ENCODE results near the gene SYNDIG1.
"Not testable (repeated sequence)": the region's sequence is repeated elsewhere in the genome, so short reads cannot be mapped to it uniquely, and the experiment has no call there.

DNA sequence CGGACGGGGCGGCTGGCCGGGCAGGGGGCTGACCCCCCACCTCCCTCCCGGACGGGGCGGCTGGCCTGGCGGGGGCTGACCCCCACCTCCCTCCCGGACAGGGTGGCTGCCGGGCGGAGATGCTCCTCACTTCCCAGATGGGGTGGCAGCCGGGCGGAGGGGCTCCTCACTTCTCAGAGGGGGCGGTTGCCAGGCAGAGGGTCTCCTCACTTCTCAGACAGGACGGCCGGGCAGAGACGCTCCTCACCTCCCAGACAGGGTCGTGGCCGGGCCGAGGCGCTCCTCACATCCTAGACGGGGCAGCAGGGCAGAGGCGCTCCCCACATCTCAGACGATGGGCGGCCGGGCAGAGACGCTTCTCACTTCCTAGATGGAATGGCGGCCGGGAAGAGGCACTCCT is 156.7 kb downstream of the SYNDIG1 start:
- TF ChIP-seq, protein P1, sequence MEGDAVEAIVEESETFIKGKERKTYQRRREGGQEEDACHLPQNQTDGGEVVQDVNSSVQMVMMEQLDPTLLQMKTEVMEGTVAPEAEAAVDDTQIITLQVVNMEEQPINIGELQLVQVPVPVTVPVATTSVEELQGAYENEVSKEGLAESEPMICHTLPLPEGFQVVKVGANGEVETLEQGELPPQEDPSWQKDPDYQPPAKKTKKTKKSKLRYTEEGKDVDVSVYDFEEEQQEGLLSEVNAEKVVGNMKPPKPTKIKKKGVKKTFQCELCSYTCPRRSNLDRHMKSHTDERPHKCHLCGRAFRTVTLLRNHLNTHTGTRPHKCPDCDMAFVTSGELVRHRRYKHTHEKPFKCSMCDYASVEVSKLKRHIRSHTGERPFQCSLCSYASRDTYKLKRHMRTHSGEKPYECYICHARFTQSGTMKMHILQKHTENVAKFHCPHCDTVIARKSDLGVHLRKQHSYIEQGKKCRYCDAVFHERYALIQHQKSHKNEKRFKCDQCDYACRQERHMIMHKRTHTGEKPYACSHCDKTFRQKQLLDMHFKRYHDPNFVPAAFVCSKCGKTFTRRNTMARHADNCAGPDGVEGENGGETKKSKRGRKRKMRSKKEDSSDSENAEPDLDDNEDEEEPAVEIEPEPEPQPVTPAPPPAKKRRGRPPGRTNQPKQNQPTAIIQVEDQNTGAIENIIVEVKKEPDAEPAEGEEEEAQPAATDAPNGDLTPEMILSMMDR (conservative IDR thresholded peaks at IDR 0.05; ENCODE audit: low read depth, low read length), result not testable (repeated sequence)
- TF ChIP-seq EZH2 (IDR thresholded peaks at IDR 0.05; ENCODE audit: borderline replicate concordance, low read depth, low read length, poor library complexity, severe bottlenecking), result not testable (repeated sequence)

Data from A673 (cell line).